ENCODE results near the gene TMSB4Y. TPM values are rescaled to one million over a fixed set of nuclear protein-coding genes. Genes with fewer than 3 reads are reported as not detected.

Gene TMSB4Y
- total RNA-seq (2022; extraction: Qiagen RNA extraction; ENCODE audit: low read depth), result 0.41 to 1.3 TPM (median 0.79 TPM) in 5 replicates

GRCh38 chrY:13703568-13703968, at the start of gene TMSB4Y:
Gene TMSB4Y, plus strand, starts transcription at chrY:13703899.

Other genes starting within 250 kb of the TMSB4Y start
- gene UTY, start 223.9 kb upstream of the TMSB4Y start, total RNA-seq (2022; extraction: Qiagen RNA extraction; ENCODE audit: low read depth), result 2.2 to 3.5 TPM (median 2.7 TPM) in 5 replicates

All from A549 treated with CpdA at 1 μM for 4 hours (cell line).